ENCODE measurements around the gene ANP32A. TPM values are rescaled to one million over a fixed set of nuclear protein-coding genes. Genes with fewer than 3 reads are reported as not detected.
A peak's percentile ranks its signal among the peaks of the same experiment; 100 is the strongest.

ANP32A gene
- total RNA-seq, 1 donor from 2014 or later, result 222 TPM

DNA sequence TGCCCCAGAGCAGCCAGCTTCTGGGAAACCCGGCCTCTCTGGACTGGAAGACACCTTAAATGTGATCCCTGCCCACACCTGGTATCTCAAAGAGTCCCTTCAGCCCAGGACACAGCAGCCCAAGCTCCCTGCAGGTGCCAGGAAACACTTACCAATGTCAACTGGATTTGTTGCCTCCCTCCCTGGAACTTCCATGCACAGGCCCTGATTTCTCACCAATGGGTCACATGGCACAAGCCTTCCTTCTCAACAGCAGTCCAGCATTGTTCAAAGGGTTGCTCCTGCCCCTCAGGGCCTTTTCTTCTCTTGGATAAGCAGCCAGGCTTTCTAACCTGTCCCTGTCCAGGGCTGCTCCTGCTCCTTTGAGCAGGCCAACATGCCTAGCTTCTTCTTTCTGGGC lies 31.6 kb downstream of the ANP32A start:
- no peaks in the 10 kb centered on the region for H3K27me3 Mint-ChIP-seq
- peaks cover 16% of the 10 kb centered on the region for H3K36me3 Mint-ChIP-seq
- peaks cover 64% of the 10 kb centered on the region for H3K4me1 Mint-ChIP-seq (ENCODE audit: unreplicated experiment)
- DNase-seq (ENCODE audit: extremely low spot score, unreplicated experiment), result no peak
- TF ChIP-seq, protein P1, sequence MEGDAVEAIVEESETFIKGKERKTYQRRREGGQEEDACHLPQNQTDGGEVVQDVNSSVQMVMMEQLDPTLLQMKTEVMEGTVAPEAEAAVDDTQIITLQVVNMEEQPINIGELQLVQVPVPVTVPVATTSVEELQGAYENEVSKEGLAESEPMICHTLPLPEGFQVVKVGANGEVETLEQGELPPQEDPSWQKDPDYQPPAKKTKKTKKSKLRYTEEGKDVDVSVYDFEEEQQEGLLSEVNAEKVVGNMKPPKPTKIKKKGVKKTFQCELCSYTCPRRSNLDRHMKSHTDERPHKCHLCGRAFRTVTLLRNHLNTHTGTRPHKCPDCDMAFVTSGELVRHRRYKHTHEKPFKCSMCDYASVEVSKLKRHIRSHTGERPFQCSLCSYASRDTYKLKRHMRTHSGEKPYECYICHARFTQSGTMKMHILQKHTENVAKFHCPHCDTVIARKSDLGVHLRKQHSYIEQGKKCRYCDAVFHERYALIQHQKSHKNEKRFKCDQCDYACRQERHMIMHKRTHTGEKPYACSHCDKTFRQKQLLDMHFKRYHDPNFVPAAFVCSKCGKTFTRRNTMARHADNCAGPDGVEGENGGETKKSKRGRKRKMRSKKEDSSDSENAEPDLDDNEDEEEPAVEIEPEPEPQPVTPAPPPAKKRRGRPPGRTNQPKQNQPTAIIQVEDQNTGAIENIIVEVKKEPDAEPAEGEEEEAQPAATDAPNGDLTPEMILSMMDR (conservative IDR thresholded peaks at IDR 0.05), result no peak
- H3K27ac Mint-ChIP-seq, result peak overlapping the region; percentile 81
- H3K4me3 Mint-ChIP-seq, result no peak overlapping the region
- no peaks in the 10 kb centered on the region for H3K9me3 Mint-ChIP-seq

DNA sequence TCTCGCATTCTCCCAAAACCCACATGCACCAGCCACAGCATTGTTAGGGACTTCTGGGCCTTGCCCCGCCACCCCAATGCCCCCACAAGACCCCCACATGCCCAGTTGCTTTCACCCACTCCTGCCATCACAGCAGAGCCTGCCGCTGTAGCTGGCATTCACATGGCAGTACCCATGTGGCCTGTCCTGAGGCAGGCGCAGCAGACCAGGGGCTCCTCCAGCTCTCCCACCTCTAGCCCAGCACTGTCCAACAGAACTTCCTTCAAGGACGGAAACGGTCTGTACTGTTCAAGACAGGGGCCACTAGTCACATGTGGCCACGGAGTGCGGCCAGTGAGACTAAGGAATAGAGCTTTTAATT lies 32.5 kb downstream of the ANP32A start:
- Mint-ChIP-seq H3K27me3 (no peaks in the 10 kb centered on the region), H3K36me3 (peaks cover 19% of the 10 kb centered on the region), H3K9me3 (no peaks in the 10 kb centered on the region), H3K27ac (peak overlapping the region; percentile 81), H3K4me3 (no peak overlapping the region), H3K4me1 (ENCODE audit: unreplicated experiment) (peaks cover 61% of the 10 kb centered on the region)
- TF ChIP-seq, protein P1 (conservative IDR thresholded peaks at IDR 0.05), result no peak
- no peak for DNase-seq (ENCODE audit: extremely low spot score, unreplicated experiment)

DNA sequence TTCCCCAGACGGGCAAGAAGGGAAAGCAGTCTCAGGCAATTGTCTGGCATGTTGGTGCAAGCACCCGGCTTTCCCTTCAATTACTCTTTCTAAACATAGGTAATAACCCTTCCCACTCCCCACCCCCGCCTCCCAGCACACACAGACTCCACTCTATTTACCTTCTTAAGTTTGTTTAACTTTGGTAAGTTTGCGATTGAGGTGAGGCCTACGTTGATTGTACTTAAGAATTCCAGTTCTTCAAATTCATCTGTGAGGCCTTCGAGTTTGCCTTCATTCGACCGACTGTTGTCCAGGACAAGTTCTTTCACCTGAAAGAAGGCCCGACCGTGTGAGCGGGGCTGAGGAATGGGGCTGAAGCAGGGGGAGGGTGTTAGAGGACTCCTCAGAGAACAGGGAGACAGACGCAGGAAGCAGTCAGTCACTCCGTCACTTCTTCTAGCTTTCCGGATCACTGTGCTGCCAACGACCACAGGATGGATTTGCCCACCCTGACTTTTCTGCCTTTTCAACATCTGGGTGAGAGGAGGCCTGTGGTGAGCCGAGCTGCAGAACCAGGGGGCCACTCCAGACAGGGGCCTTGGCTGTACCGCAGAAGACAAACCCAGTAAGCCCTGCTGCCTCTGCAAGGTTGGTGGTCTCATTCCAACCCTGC lies 33.0 kb downstream of the ANP32A start:
- Mint-ChIP-seq H3K4me1 (ENCODE audit: unreplicated experiment) (peaks cover 56% of the 10 kb centered on the region), H3K27me3 (no peaks in the 10 kb centered on the region), H3K4me3 (peak overlapping the region; percentile 28), H3K9me3 (no peaks in the 10 kb centered on the region), H3K27ac (peak overlapping the region; percentile 81), H3K36me3 (peaks cover 19% of the 10 kb centered on the region)
- DNase-seq (ENCODE audit: extremely low spot score, unreplicated experiment), result no peak
- TF ChIP-seq, protein P1 (conservative IDR thresholded peaks at IDR 0.05), result no peak

DNA sequence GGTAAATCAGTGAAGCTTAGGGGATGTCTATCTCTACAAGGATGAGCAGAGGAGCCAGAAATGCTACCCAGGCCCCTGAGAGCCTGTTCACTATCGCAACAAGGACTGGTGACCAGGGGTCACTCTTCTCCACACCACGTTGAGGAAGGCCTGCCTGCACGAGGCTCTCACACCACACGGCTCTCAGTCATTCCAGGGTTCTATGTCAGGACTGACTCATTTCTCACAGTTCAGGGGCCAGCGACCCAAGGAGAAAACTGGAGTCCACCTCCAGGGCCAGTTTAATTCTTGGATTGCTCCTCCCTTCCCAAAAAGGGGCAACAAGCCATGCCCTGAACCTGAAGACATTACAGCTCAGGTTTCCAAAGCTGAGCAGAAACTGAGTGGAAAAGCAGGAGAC lies 33.9 kb downstream of the ANP32A start:
- no peak for DNase-seq (ENCODE audit: extremely low spot score, unreplicated experiment)

DNA sequence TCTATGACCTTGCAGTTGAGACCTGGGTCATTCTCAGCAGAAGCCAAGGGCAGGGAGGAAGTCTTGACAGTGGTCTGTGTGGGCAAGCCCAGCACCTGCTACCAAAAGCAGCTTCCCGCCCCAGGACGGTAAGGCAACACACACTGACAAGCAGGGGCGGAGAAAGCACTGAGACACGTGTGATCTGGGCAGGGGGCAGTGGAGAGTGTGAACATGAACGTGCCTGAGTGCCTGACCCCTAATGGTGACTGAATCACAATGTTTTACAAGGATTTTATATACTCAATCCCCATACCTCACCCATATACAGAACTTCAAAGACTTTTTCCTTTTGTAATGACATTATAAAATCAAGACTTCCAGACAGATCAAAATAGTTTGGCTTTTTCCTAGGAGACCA lies 35.2 kb downstream of the ANP32A start:
- no peak overlapping the region for H3K27ac Mint-ChIP-seq
- H3K27me3 Mint-ChIP-seq, result no peaks in the 10 kb centered on the region
- TF ChIP-seq, protein P1 (conservative IDR thresholded peaks at IDR 0.05), result no peak
- no peaks in the 10 kb centered on the region for H3K9me3 Mint-ChIP-seq
- no peak for DNase-seq (ENCODE audit: extremely low spot score, unreplicated experiment)
- H3K36me3 Mint-ChIP-seq, result peaks cover 26% of the 10 kb centered on the region
- no peak overlapping the region for H3K4me3 Mint-ChIP-seq
- H3K4me1 Mint-ChIP-seq (ENCODE audit: unreplicated experiment), result peaks cover 36% of the 10 kb centered on the region

More for the DNA sequence above, 33.9 kb downstream of the ANP32A start:
- TF ChIP-seq, protein P1 (conservative IDR thresholded peaks at IDR 0.05), result no peak
- no peaks in the 10 kb centered on the region for H3K27me3 Mint-ChIP-seq
- no peaks in the 10 kb centered on the region for H3K9me3 Mint-ChIP-seq
- H3K4me3 Mint-ChIP-seq, result no peak overlapping the region
- peak overlapping the region; percentile 29 for H3K27ac Mint-ChIP-seq
- H3K4me1 Mint-ChIP-seq (ENCODE audit: unreplicated experiment), result peaks cover 48% of the 10 kb centered on the region
- peaks cover 25% of the 10 kb centered on the region for H3K36me3 Mint-ChIP-seq
